ENCODE measurements around the gene SDC4.

GRCh38 chr20:45275338-45275737 lies 72.9 kb downstream of the SDC4 start:
- TF ChIP-seq CTCF (IDR thresholded peaks at IDR 0.05 in 8 of 11, conservative IDR thresholded peaks at IDR 0.05 in 3 of 11) (no peak), POLR2A (IDR thresholded peaks at IDR 0.05) (no peak), POLR2AphosphoS5 (IDR thresholded peaks at IDR 0.05) (no peak)

Measured in spleen (tissue), 7 donors.